ENCODE measurements around the gene MRGPRX1. TPM values are rescaled to one million over a fixed set of nuclear protein-coding genes. Genes with fewer than 3 reads are reported as not detected.
A peak's percentile ranks its signal among the peaks of the same experiment; 100 is the strongest.

Gene MRGPRX1
- total and polyA plus RNA-seq, 2 experiments from 2014 or later, result not detected

GRCh38 chr11:18974192-18974591 lies 35.0 kb upstream of the MRGPRX1 start:
- Histone ChIP-seq H3K79me2 (replicated peaks; ENCODE audit: insufficient read depth) (no peaks in the 10 kb centered on the region), H3K9me2 (ENCODE audit: insufficient read depth) (peaks cover 17% of the 10 kb centered on the region), H3K27ac (ENCODE audit: low read depth) (no peak overlapping the region), H3K4me1 (ENCODE audit: insufficient read depth) (no peaks in the 10 kb centered on the region; the same call in 1 of the 2 replicates), H3K4me2 (no peak overlapping the region), H3K4me3 (no peak overlapping the region), H2AFZ (0 out of 2 replicates have a peak overlapping the region, but pooled peaks have one; percentile 30), H3K36me3 (ENCODE audit: insufficient read depth) (no peaks in the 10 kb centered on the region), H3K27me3 (ENCODE audit: insufficient read depth) (no peaks in the 10 kb centered on the region), H3F3A (replicated peaks; ENCODE audit: low read depth) (no peaks in the 10 kb centered on the region), H4K20me1 (replicated peaks; ENCODE audit: insufficient read depth) (no peaks in the 10 kb centered on the region)
- peak; percentile 66 for ATAC-seq
- peaks cover 13% of the 10 kb centered on the region for H3K4me1 Mint-ChIP-seq
- peak overlapping the region; percentile 17; the same call in 1 of the 2 replicates for H3K27ac Mint-ChIP-seq
- peaks cover 1% of the 10 kb centered on the region for H3K27me3 Mint-ChIP-seq (ENCODE audit: insufficient read depth, low read depth, poor library complexity)
- no peaks in the 10 kb centered on the region for H3K9me3 Mint-ChIP-seq
- TF ChIP-seq ZNF462 (CRISPR knock-in tag; IDR thresholded peaks at IDR 0.05) (peak; percentile 93), CTCF (conservative IDR thresholded peaks at IDR 0.05; ENCODE audit: low read depth in 2 of 2) (peak in 1 of 2 experiments; percentile 26; a peak in 2 of 4 replicates), STAT1 (IDR thresholded peaks at IDR 0.05; ENCODE audit: unreplicated experiment) (no peak)
- DNase-seq (ENCODE audit: low spot score), result peak; percentile 66
- no peak overlapping the region for H3K4me3 Mint-ChIP-seq
- H3K36me3 Mint-ChIP-seq (ENCODE audit: low read depth), result no peaks in the 10 kb centered on the region

- no peaks in the 10 kb centered on the region for H3K27me3 ChIP-seq (ENCODE audit: insufficient read depth)
- H3K4me1 ChIP-seq (ENCODE audit: insufficient read depth), result no peaks in the 10 kb centered on the region; the same call in 1 of the 2 replicates
- no peaks in the 10 kb centered on the region for H3F3A ChIP-seq (replicated peaks; ENCODE audit: low read depth)
- Mint-ChIP-seq H3K27ac (no peak overlapping the region), H3K4me1 (peaks cover 13% of the 10 kb centered on the region), H3K27me3 (ENCODE audit: insufficient read depth, low read depth, poor library complexity) (peaks cover 1% of the 10 kb centered on the region), H3K4me3 (no peak overlapping the region), H3K36me3 (ENCODE audit: low read depth) (no peaks in the 10 kb centered on the region), H3K9me3 (no peaks in the 10 kb centered on the region)
- H4K20me1 ChIP-seq (replicated peaks; ENCODE audit: insufficient read depth), result no peaks in the 10 kb centered on the region
- H3K27ac ChIP-seq (ENCODE audit: low read depth), result no peak overlapping the region
- ATAC-seq (no peak), DNase-seq (ENCODE audit: low spot score) (no peak)
- no peaks in the 10 kb centered on the region for H3K36me3 ChIP-seq (ENCODE audit: insufficient read depth)
- no peak overlapping the region for H3K4me2 ChIP-seq
- peaks cover 17% of the 10 kb centered on the region for H3K9me2 ChIP-seq (ENCODE audit: insufficient read depth)
- H3K79me2 ChIP-seq (replicated peaks; ENCODE audit: insufficient read depth), result no peaks in the 10 kb centered on the region
- no peak overlapping the region for H3K4me3 ChIP-seq
- no peak overlapping the region for H2AFZ ChIP-seq
- TF ChIP-seq ZNF114 (CRISPR knock-in tag; IDR thresholded peaks at IDR 0.05) (no peak), NANOG (IDR thresholded peaks at IDR 0.05; ENCODE audit: borderline replicate concordance) (no peak)
Observed at GRCh38 chr11:18972336-18972735, 33.1 kb upstream of the MRGPRX1 start.
